HepG2 (cell line): ENCODE results near the gene ARHGEF39. TPM values are rescaled to one million over a fixed set of nuclear protein-coding genes. Genes with fewer than 3 reads are reported as not detected.

Source experiments
- ELF1 ChIP-seq: sonication (generic); formaldehyde crosslinking; IDR thresholded peaks from 2 replicates; pipeline ENCODE4 v1.4.0; 2020; ENCODE audit warnings: missing genetic modification reagents
- GATA4 ChIP-seq: sonication (generic); IDR thresholded peaks from 2 replicates; pipeline ENCODE4 v1.6.1; 2016; ENCODE audit warnings: antibody characterized with exemption, low read depth, borderline replicate concordance
- HOMEZ ChIP-seq: IDR thresholded peaks from 2 replicates; pipeline ENCODE4 v1.6.1; 2016; ENCODE audit warnings: low read depth
- IRF2 ChIP-seq: IDR thresholded peaks from 2 replicates; pipeline ENCODE4 v1.6.1; 2018; ENCODE audit warnings: missing genetic modification reagents, missing compliant biosample characterization
- KAT7 ChIP-seq: IDR thresholded peaks from 2 replicates; pipeline ENCODE4 v1.6.1; 2018; ENCODE audit warnings: borderline replicate concordance, missing compliant biosample characterization
- KDM5B ChIP-seq: sonication (generic); formaldehyde crosslinking; IDR thresholded peaks from 2 replicates; pipeline ENCODE4 v1.4.0; 2020; ENCODE audit warnings: missing genetic modification reagents, mild to moderate bottlenecking, borderline replicate concordance
- MAFK ChIP-seq, 2 experiments: IDR thresholded peaks in 1 of 2; conservative IDR thresholded peaks in 1 of 2; 2 replicates each; pipeline ENCODE4 v1.6.1; 2011; ENCODE audit warnings: improper control_type of control experiment in 2 of 2, low read length in 2 of 2
- NFRKB ChIP-seq: fragments of 450-650 bp; IDR thresholded peaks from 2 replicates; pipeline ENCODE4 v1.6.1; 2017
- POLR2G ChIP-seq: fragments of 200-400 bp; formaldehyde crosslinking; IDR thresholded peaks from 2 replicates; pipeline ENCODE4 v1.6.1; 2018; ENCODE audit warnings: mild to moderate bottlenecking, low read depth, low read length, moderate library complexity
- RAD21 ChIP-seq: fragments of 450-650 bp; formaldehyde crosslinking; IDR thresholded peaks from 2 replicates; pipeline ENCODE4 v1.5.0; 2020; ENCODE audit warnings: mild to moderate bottlenecking
- RBM22 ChIP-seq: fragments of 200-400 bp; formaldehyde crosslinking; optimal IDR thresholded peaks from 2 replicates; pipeline ENCODE3; 2017; ENCODE audit warnings: mild to moderate bottlenecking, low read length, moderate library complexity
- SALL1 ChIP-seq: sonication (generic); formaldehyde crosslinking; IDR thresholded peaks from 2 replicates; pipeline ENCODE4 v1.8.0; 2022; ENCODE audit warnings: mild to moderate bottlenecking, missing genetic modification reagents
- SMAD9 ChIP-seq: sonication (generic); formaldehyde crosslinking; IDR thresholded peaks from 2 replicates; pipeline ENCODE4 v1.5.1; 2020; ENCODE audit warnings: mild to moderate bottlenecking, missing genetic modification reagents
- SNRNP70 ChIP-seq: fragments of 200-400 bp; formaldehyde crosslinking; IDR thresholded peaks from 2 replicates; pipeline ENCODE4 v1.6.1; 2017; ENCODE audit warnings: mild to moderate bottlenecking, low read depth, low read length, moderate library complexity
- SOX5 ChIP-seq: IDR thresholded peaks from 2 replicates; pipeline ENCODE4 v1.6.1; 2016; ENCODE audit warnings: borderline replicate concordance
- ZEB1 ChIP-seq: IDR thresholded peaks from 2 replicates; pipeline ENCODE4 v1.6.1; 2012; ENCODE audit warnings: mild to moderate bottlenecking, low read depth, inconsistent platforms; ENCODE audit not compliant: insufficient replicate concordance
- ZFAT ChIP-seq: sonication (generic); formaldehyde crosslinking; conservative IDR thresholded peaks from 2 replicates; pipeline ENCODE4 v1.8.1; 2023; ENCODE audit warnings: missing genetic modification reagents, inconsistent platforms
- ZNF260 ChIP-seq: sonication (generic); formaldehyde crosslinking; IDR thresholded peaks from 2 replicates; pipeline ENCODE4 v1.4.0; 2020; ENCODE audit warnings: missing genetic modification reagents, low read depth, mild to moderate bottlenecking, borderline replicate concordance
- ZNF337 ChIP-seq: sonication (generic); formaldehyde crosslinking; IDR thresholded peaks from 2 replicates; pipeline ENCODE4 v1.5.1; 2020; ENCODE audit warnings: missing genetic modification reagents, low read depth, mild to moderate bottlenecking, borderline replicate concordance
- ZNF547 ChIP-seq: sonication (generic); formaldehyde crosslinking; IDR thresholded peaks from 2 replicates; pipeline ENCODE4 v1.5.1; 2020; ENCODE audit warnings: mild to moderate bottlenecking, missing genetic modification reagents
- ZNF670 ChIP-seq: sonication (generic); formaldehyde crosslinking; IDR thresholded peaks from 2 replicates; pipeline ENCODE4 v1.8.0; 2022; ENCODE audit warnings: mild to moderate bottlenecking, missing genetic modification reagents, borderline replicate concordance
- ZNF768 ChIP-seq: sonication (generic); formaldehyde crosslinking; IDR thresholded peaks from 2 replicates; pipeline ENCODE4 v1.4.0; 2020; ENCODE audit warnings: missing genetic modification reagents
- polyA plus RNA-seq, 8 experiments: library from polyadenylated mRNA; depleted of rRNA in 3 of 8; stranded (reverse) in 7 of 8; unstranded in 1 of 8; fragments of >200 nt; fragmentation: Illumina TruSeq in 4 of 8; extraction: Trizol in 4 of 8; gene quantifications; 2 replicates each; pipeline versions ENCODE4 v1.2.1 to v1.2.3, GENCODE V29; 2011 to 2016; ENCODE audit warnings: low read depth in 4 of 8, missing spikeins in 1 of 8, mixed read lengths in 1 of 8; ENCODE audit not compliant: insufficient read depth in 1 of 8
- total RNA-seq, 5 experiments: library from RNA; depleted of rRNA; stranded (reverse); fragments of >200 nt; fragmentation: Illumina TruSeq; extraction: Trizol; gene quantifications; 2 replicates each; pipeline ENCODE4 v1.2.3, GENCODE V29; 2016; ENCODE audit warnings: low read depth in 1 of 5
- TF ChIP-seq, protein P1 (sequence below): fragments of 450-650 bp; IDR thresholded peaks from 2 replicates; pipeline ENCODE4 v1.6.1; 2017; ENCODE audit warnings: mild to moderate bottlenecking
- TF ChIP-seq, protein P2 (sequence below): sonication (generic); formaldehyde crosslinking; IDR thresholded peaks from 2 replicates; pipeline ENCODE4 v1.5.0; 2020; ENCODE audit warnings: missing genetic modification reagents
- TF ChIP-seq, protein P3 (sequence below): sonication (generic); formaldehyde crosslinking; IDR thresholded peaks from 2 replicates; pipeline ENCODE4 v1.9.0; 2022; ENCODE audit warnings: missing genetic modification reagents, mild to moderate bottlenecking, borderline replicate concordance

ARHGEF39 gene
- total and polyA plus RNA-seq, 2 of the 13 experiments (the other 11 are each of a cell fraction or from before 2014, with no cell fraction given), result 11.2 to 12.3 TPM

GRCh38 chr9:35696520-35697215 is 31.7 kb upstream of the ARHGEF39 start (continued):
- TF ChIP-seq, protein P1, sequence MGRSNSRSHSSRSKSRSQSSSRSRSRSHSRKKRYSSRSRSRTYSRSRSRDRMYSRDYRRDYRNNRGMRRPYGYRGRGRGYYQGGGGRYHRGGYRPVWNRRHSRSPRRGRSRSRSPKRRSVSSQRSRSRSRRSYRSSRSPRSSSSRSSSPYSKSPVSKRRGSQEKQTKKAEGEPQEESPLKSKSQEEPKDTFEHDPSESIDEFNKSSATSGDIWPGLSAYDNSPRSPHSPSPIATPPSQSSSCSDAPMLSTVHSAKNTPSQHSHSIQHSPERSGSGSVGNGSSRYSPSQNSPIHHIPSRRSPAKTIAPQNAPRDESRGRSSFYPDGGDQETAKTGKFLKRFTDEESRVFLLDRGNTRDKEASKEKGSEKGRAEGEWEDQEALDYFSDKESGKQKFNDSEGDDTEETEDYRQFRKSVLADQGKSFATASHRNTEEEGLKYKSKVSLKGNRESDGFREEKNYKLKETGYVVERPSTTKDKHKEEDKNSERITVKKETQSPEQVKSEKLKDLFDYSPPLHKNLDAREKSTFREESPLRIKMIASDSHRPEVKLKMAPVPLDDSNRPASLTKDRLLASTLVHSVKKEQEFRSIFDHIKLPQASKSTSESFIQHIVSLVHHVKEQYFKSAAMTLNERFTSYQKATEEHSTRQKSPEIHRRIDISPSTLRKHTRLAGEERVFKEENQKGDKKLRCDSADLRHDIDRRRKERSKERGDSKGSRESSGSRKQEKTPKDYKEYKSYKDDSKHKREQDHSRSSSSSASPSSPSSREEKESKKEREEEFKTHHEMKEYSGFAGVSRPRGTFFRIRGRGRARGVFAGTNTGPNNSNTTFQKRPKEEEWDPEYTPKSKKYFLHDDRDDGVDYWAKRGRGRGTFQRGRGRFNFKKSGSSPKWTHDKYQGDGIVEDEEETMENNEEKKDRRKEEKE, result no peak
- TF ChIP-seq POLR2G (no peak), ZNF547 (CRISPR knock-in tag) (no peak), SALL1 (CRISPR knock-in tag) (peak; percentile 28; the same call in 1 of the 2 replicates), GATA4 (no peak), ZNF337 (CRISPR knock-in tag) (no peak), ZEB1 (no peak), ZFAT (CRISPR knock-in tag) (no peak), RBM22 (peak; percentile 29), ZNF670 (CRISPR knock-in tag) (no peak), KDM5B (CRISPR knock-in tag) (no peak), RAD21 (peak; percentile 71), ZNF768 (CRISPR knock-in tag) (0 out of 2 replicates have a peak, but pooled peaks have one; percentile 36), KAT7 (CRISPR knock-in tag) (no peak), IRF2 (CRISPR knock-in tag) (0 out of 2 replicates have a peak, but pooled peaks have one; percentile 41), SMAD9 (CRISPR knock-in tag) (no peak), SNRNP70 (no peak), MAFK (conservative IDR thresholded peaks at IDR 0.05 in 1 of 2, IDR thresholded peaks at IDR 0.05 in 1 of 2; ENCODE audit: low read length in 2 of 2) (no peak), HOMEZ (CRISPR knock-in tag) (no peak), ZNF260 (CRISPR knock-in tag) (no peak), SOX5 (CRISPR knock-in tag) (no peak), NFRKB (no peak), ELF1 (CRISPR knock-in tag) (0 out of 2 replicates have a peak, but pooled peaks have one; percentile 15)
- TF ChIP-seq, protein P2, sequence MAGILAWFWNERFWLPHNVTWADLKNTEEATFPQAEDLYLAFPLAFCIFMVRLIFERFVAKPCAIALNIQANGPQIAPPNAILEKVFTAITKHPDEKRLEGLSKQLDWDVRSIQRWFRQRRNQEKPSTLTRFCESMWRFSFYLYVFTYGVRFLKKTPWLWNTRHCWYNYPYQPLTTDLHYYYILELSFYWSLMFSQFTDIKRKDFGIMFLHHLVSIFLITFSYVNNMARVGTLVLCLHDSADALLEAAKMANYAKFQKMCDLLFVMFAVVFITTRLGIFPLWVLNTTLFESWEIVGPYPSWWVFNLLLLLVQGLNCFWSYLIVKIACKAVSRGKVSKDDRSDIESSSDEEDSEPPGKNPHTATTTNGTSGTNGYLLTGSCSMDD (CRISPR knock-in tag), result no peak
- TF ChIP-seq, protein P3, sequence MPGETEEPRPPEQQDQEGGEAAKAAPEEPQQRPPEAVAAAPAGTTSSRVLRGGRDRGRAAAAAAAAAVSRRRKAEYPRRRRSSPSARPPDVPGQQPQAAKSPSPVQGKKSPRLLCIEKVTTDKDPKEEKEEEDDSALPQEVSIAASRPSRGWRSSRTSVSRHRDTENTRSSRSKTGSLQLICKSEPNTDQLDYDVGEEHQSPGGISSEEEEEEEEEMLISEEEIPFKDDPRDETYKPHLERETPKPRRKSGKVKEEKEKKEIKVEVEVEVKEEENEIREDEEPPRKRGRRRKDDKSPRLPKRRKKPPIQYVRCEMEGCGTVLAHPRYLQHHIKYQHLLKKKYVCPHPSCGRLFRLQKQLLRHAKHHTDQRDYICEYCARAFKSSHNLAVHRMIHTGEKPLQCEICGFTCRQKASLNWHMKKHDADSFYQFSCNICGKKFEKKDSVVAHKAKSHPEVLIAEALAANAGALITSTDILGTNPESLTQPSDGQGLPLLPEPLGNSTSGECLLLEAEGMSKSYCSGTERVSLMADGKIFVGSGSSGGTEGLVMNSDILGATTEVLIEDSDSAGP, result no peak
